Gastrocnemius medialis (tissue), 4 donors: ENCODE results near the gene ADRA2B. TPM values are rescaled to one million over a fixed set of nuclear protein-coding genes. Genes with fewer than 3 reads are reported as not detected.

Experiments used
- ATAC-seq, 2 donors: fragments of 150-250 bp; one replicate each; pipeline ENCODE4 v1.9.1; 2016
- DNase-seq, 2 donors: peaks; one replicate each; pipeline ENCODE4 v3.0.0-alpha.2; 2019
- H3K27ac ChIP-seq, 4 donors: fragments of 200-600 bp; sonication (generic); 1 replicate in 1 of 4; 2 replicates in 3 of 4; pipeline ENCODE4 v1.5.1; 2016 to 2018; ENCODE audit warnings: mild to moderate bottlenecking in 2 of 4, moderate library complexity in 1 of 4
- H3K27me3 ChIP-seq, 3 donors: fragments of 200-600 bp; sonication (generic) in 2 of 3; 1 replicate in 1 of 3; 2 replicates in 2 of 3; pipeline versions ENCODE4 v1.5.1 to v1.6.0; 2016 to 2019; ENCODE audit warnings: mild to moderate bottlenecking in 1 of 3, moderate library complexity in 1 of 3
- H3K36me3 ChIP-seq, 2 donors: fragments of 200-600 bp; sonication (generic) in 1 of 2; one replicate each; pipeline ENCODE4 v1.5.1; 2017 to 2018
- H3K4me1 ChIP-seq, 2 donors: fragments of 200-600 bp; sonication (generic) in 1 of 2; one replicate each; pipeline ENCODE4 v1.5.1; 2016 to 2017; ENCODE audit warnings: mild to moderate bottlenecking in 2 of 2
- H3K4me3 ChIP-seq, 4 donors: fragments of 200-600 bp; sonication (generic) in 3 of 4; 1 replicate in 1 of 4; 2 replicates in 3 of 4; pipeline ENCODE4 v1.5.1; 2016 to 2019; ENCODE audit warnings: mild to moderate bottlenecking in 2 of 4
- H3K9me3 ChIP-seq, 3 donors: fragments of 200-600 bp; sonication (generic) in 2 of 3; 1 replicate in 1 of 3; 2 replicates in 2 of 3; pipeline ENCODE4 v1.5.1; 2016 to 2019
- POLR2A ChIP-seq, 2 donors: fragments of 450-650 bp; IDR thresholded peaks; one replicate each; pipeline ENCODE4 v1.6.1; 2017; ENCODE audit warnings: antibody characterized with exemption in 2 of 2, mild to moderate bottlenecking in 2 of 2, moderate library complexity in 2 of 2
- in situ Hi-C, 4 donors: fragments of 200-750 bp; cut with MboI; loops; one replicate each; pipeline versions ENCODE4 v1.15.0 to v1.8.0; 2017; ENCODE audit warnings: low sequenced_read_pairs in 4 of 4
- intact Hi-C: fragments of 100-400 bp; cut with DNase I; formaldehyde crosslinking; loops from one replicate; pipeline ENCODE4 v1.15.1; 2023; ENCODE audit warnings: low total_unique reads
- total RNA-seq, 4 donors: library from RNA; depleted of rRNA; stranded (reverse); fragments of >200 nt; gene quantifications; one replicate each; pipeline versions ENCODE4 v1.1.0 to v1.2.3, GENCODE V29; 2016
- TF ChIP-seq, protein P1 (sequence below), 5 experiments: fragments of 450-650 bp in 3 of 5; fragments of 200-600 bp in 2 of 5; sonication (generic) in 2 of 5; IDR thresholded peaks in 4 of 5; conservative IDR thresholded peaks in 1 of 5; 1 replicate in 4 of 5; 2 replicates in 1 of 5; pipeline ENCODE4 v1.5.1; 2016 to 2019; ENCODE audit warnings: antibody characterized with exemption in 5 of 5, mild to moderate bottlenecking in 3 of 5, moderate library complexity in 3 of 5

Gene ADRA2B
- total RNA-seq, 4 donors from 2014 or later: 2.4 to 5.6 (median 3.6) TPM

- DNase-seq: peak in 1 of 2 donors; percentile 9
- in situ Hi-C loops: no loop called here
- Histone ChIP-seq H3K36me3 (no peaks in the 10 kb centered on the region), H3K4me3 (no peak overlapping the region), H3K27me3 (no peaks in the 10 kb centered on the region), H3K4me1 (no peaks in the 10 kb centered on the region), H3K9me3 (no peaks in the 10 kb centered on the region), H3K27ac (no peak overlapping the region)
- TF ChIP-seq, protein P1, sequence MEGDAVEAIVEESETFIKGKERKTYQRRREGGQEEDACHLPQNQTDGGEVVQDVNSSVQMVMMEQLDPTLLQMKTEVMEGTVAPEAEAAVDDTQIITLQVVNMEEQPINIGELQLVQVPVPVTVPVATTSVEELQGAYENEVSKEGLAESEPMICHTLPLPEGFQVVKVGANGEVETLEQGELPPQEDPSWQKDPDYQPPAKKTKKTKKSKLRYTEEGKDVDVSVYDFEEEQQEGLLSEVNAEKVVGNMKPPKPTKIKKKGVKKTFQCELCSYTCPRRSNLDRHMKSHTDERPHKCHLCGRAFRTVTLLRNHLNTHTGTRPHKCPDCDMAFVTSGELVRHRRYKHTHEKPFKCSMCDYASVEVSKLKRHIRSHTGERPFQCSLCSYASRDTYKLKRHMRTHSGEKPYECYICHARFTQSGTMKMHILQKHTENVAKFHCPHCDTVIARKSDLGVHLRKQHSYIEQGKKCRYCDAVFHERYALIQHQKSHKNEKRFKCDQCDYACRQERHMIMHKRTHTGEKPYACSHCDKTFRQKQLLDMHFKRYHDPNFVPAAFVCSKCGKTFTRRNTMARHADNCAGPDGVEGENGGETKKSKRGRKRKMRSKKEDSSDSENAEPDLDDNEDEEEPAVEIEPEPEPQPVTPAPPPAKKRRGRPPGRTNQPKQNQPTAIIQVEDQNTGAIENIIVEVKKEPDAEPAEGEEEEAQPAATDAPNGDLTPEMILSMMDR (IDR thresholded peaks at IDR 0.05 in 4 of 5, conservative IDR thresholded peaks at IDR 0.05 in 1 of 5): no peak
- TF ChIP-seq POLR2A (IDR thresholded peaks at IDR 0.05): no peak
- no peak for ATAC-seq
- intact Hi-C loops: no loop called here
Measured at GRCh38 chr2:96150007-96150640, 33.8 kb upstream of the ADRA2B start.

- TF ChIP-seq, protein P1 (IDR thresholded peaks at IDR 0.05 in 4 of 5, conservative IDR thresholded peaks at IDR 0.05 in 1 of 5): no peak
- TF ChIP-seq POLR2A (IDR thresholded peaks at IDR 0.05): peak in 1 of 2 donors; percentile 29
- H3K4me1 ChIP-seq: peaks cover 0 to 7% of the 10 kb centered on the region in 2 donors
- no peak overlapping the region for H3K27ac ChIP-seq
- no peaks in the 10 kb centered on the region for H3K27me3 ChIP-seq
- no peaks in the 10 kb centered on the region for H3K9me3 ChIP-seq
- in situ Hi-C loops: loop anchor here in 2 of 4 donors (25.0 kb wide), 2 partner anchors 114 to 364 kb away; partner anchors contain the start of genes CIAO1 (in 1 of the 2), NEURL3 (in 1 of the 2) and TMEM127 (in 1 of the 2)
- H3K36me3 ChIP-seq: no peaks in the 10 kb centered on the region
- no peak overlapping the region for H3K4me3 ChIP-seq
- ATAC-seq (no peak), DNase-seq (peak in 1 of 2 donors; percentile 49)
- intact Hi-C loops: no loop called here
Measured at GRCh38 chr2:96148410-96149217, 32.2 kb upstream of the ADRA2B start.

GRCh38 chr2:96147593-96148201 lies 31.3 kb upstream of the ADRA2B start:
- Histone ChIP-seq H3K27ac (no peak overlapping the region), H3K4me1 (peaks cover 0 to 7% of the 10 kb centered on the region in 2 donors), H3K4me3 (no peak overlapping the region), H3K36me3 (no peaks in the 10 kb centered on the region), H3K27me3 (no peaks in the 10 kb centered on the region), H3K9me3 (no peaks in the 10 kb centered on the region)
- ATAC-seq: no peak
- in situ Hi-C loops: loop anchor here in 2 of 4 donors (25.0 kb wide), 2 partner anchors 115 to 365 kb away; partner anchors contain the start of genes CIAO1 (in 1 of the 2), NEURL3 (in 1 of the 2) and TMEM127 (in 1 of the 2)
- intact Hi-C loops: no loop called here
- TF ChIP-seq POLR2A (IDR thresholded peaks at IDR 0.05): no peak
- TF ChIP-seq, protein P1 (IDR thresholded peaks at IDR 0.05 in 4 of 5, conservative IDR thresholded peaks at IDR 0.05 in 1 of 5): no peak
- DNase-seq: peak in 1 of 2 donors; percentile 8

DNA sequence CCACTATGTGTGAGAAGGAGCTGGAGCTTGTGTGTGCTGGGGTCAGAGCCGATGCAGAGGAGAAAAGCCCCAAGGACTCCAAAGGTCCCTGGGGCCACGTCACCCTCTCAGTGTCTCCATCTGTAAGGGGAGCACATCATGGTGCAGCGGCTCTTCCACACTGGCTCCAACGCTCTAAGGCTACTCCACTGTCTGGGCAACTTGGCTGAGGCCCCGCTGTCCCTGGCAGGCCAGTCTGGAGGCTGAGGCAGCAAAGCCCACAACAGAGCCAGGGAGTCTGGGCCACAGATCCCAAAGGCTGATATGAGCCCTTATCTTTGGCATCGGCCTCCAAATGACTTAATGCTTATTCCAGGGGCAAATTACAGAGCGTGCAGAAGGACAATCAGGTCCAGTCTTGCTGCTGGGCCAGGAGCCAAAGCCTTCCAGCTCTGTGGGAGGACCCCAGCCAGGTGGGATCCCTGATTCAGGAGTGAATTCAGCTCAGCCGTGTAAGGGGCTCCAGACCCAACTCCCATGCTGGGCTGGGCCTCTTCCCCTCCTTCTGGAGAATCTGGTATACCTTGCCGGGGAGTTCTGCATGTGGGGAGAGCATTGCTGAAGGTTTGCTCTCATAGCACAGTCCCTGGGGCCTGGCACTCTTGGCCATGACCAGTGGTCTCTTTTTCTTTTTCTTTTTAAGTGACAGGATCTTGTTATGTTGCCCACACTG lies 30.7 kb upstream of the ADRA2B start:
- DNase-seq: peak in 1 of 2 donors; percentile 12
- Histone ChIP-seq H3K4me1 (peaks cover 0 to 7% of the 10 kb centered on the region in 2 donors), H3K27me3 (no peaks in the 10 kb centered on the region), H3K36me3 (no peaks in the 10 kb centered on the region), H3K9me3 (no peaks in the 10 kb centered on the region), H3K27ac (peak overlapping the region in 1 of 4 donors; percentile 67), H3K4me3 (no peak overlapping the region)
- ATAC-seq: peak in 1 of 2 donors; percentile 6
- intact Hi-C loops (no loop called here), in situ Hi-C loops (loop anchor here in 2 of 4 donors (25.0 kb wide), 2 partner anchors 115 to 365 kb away; partner anchors contain the start of genes CIAO1 (in 1 of the 2), NEURL3 (in 1 of the 2) and TMEM127 (in 1 of the 2))
- TF ChIP-seq, protein P1 (IDR thresholded peaks at IDR 0.05 in 4 of 5, conservative IDR thresholded peaks at IDR 0.05 in 1 of 5): no peak
- no peak for TF ChIP-seq POLR2A (IDR thresholded peaks at IDR 0.05)
